ENCODE results near the gene MVK.

The MVK gene

DNA sequence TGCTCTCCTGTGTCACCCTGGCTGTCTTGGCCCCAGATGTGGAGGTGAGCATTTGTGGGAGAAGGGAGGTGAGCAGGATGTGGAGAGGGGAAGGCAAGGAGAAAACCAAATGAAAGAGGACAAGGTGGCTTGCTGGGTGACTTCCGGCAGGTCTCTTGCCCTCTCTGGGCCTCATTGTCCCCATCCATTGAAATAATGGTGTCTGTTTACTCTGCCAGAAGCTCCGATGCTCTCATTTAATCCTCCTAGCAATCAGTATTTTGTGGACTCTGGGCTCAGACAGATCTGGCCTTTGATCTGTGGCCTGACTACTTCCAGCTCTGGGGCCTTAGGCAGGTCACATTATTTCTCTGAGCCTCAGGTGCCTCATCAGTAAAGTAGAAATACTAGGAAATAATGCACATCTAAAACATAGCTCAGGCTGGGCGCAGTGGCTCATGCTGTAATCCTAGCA is 30.6 kb downstream of the MVK start:
- TF ChIP-seq, protein P1, sequence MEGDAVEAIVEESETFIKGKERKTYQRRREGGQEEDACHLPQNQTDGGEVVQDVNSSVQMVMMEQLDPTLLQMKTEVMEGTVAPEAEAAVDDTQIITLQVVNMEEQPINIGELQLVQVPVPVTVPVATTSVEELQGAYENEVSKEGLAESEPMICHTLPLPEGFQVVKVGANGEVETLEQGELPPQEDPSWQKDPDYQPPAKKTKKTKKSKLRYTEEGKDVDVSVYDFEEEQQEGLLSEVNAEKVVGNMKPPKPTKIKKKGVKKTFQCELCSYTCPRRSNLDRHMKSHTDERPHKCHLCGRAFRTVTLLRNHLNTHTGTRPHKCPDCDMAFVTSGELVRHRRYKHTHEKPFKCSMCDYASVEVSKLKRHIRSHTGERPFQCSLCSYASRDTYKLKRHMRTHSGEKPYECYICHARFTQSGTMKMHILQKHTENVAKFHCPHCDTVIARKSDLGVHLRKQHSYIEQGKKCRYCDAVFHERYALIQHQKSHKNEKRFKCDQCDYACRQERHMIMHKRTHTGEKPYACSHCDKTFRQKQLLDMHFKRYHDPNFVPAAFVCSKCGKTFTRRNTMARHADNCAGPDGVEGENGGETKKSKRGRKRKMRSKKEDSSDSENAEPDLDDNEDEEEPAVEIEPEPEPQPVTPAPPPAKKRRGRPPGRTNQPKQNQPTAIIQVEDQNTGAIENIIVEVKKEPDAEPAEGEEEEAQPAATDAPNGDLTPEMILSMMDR (IDR thresholded peaks at IDR 0.05; ENCODE audit: low read depth, low read length): no peak

DNA sequence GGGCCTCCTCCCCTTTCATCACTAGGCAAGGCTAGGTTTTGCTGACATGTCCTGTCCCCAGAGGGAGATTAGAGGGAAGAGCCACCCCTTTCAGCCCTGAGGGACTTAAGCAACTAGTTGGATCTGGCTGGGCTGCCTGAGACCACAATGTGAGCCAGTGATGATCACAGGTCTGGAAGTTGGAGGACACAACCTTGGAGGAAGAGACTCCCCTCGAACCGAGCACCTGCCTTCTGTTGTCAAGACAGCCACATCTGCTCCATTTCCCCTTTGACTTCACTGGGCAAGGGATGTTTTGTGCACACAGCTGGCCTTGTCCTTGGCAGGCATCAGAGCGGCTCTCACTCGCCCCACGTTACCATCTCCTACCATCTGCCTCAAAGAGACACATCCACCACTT is 31.4 kb downstream of the MVK start:
- TF ChIP-seq, protein P1 (IDR thresholded peaks at IDR 0.05; ENCODE audit: low read depth, low read length): no peak
- no peak for DNase-seq (ENCODE audit: extremely low read depth, low read depth)

More for the DNA sequence above, 30.6 kb downstream of the MVK start:
- DNase-seq (ENCODE audit: extremely low read depth, low read depth): no peak

DNA sequence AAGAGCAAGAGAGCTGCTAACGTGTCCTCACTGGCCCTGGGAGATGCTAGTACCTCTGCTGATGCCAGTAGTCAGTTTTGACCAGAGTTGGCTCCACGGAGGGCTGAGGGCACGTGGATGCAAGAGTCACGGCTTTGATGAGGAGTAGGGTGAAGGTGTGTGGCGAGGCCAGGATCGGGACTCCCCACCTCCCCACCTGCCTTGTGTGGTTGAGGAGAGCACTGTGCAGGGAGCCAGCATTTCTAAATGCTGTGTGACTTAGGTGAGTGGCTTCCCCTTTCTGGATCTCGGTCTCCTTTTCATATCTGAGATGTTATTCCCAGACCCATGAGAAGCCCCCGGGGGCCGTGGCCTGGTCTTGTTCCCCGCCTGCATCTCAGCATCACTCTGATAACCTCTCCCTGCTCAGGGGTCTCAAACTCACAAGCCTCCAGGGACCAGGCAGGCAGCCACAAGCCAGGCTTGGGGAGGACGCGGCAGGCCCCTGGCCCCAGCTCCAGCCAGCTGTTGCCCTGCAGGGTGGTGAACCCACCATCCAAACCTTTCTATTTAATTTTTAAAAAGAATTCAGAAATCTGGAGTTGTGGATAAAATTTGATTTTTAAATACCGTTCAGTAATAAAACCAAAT is 32.1 kb downstream of the MVK start:
- DNase-seq (ENCODE audit: extremely low read depth, low read depth): no peak
- TF ChIP-seq, protein P1 (IDR thresholded peaks at IDR 0.05; ENCODE audit: low read depth, low read length): no peak

DNA sequence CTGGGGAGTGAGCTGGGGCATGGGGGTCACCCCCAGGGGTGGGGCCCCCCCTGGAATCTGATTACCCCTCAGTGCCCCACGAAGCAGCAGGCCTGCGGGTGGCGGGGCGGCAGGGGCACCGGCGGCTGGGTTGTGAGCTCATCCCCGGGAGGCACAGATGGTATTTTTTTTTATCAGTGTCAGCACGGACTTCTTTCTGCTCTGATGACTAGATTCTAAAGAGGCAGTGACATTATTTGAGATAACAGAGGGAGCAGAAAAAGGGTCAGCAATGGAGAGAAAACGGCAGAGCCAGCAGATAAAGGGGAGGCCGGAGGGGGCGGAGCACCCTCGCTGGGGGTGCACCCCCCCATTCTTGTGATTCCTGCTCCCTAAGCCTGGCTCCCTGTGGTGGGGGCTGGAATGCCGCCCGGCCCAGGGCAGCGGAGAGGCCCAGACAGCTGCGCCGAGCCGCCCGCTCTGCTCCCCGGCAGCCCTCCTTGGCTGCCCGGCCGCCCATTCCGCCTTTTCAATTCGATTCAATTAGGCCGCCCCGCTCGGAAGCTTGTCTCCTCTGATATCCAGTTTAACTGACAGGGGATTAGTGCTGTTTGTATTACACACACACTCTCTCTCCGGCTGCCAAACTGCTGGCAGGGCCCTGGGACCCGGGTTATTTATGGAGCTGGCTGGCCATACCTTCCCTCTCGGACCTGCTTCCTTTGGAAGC is 32.9 kb downstream of the MVK start:
- DNase-seq (ENCODE audit: extremely low read depth, low read depth): no peak
- TF ChIP-seq, protein P1 (IDR thresholded peaks at IDR 0.05; ENCODE audit: low read depth, low read length): no peak

DNA sequence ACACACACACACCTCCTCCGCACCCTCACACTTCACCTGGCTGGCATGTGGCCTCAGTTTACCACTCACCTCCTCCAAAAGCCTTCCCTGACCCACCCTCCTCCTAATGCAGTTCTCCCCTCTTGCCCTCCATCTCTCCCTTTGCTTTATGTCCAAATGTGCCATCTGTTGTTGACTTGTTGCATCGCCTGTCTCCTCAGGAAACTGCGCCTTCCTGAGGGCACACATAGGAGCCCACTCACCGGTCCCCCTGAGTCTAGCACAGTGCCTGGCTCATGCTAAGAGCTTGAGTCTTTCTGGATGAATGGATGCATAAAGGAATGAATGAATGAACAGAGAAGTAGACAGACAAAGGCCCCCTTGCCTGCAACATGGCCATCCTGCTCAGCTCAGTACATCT is 34.0 kb downstream of the MVK start:
- DNase-seq (ENCODE audit: extremely low read depth, low read depth): no peak
- TF ChIP-seq, protein P1 (IDR thresholded peaks at IDR 0.05; ENCODE audit: low read depth, low read length): no peak

DNA sequence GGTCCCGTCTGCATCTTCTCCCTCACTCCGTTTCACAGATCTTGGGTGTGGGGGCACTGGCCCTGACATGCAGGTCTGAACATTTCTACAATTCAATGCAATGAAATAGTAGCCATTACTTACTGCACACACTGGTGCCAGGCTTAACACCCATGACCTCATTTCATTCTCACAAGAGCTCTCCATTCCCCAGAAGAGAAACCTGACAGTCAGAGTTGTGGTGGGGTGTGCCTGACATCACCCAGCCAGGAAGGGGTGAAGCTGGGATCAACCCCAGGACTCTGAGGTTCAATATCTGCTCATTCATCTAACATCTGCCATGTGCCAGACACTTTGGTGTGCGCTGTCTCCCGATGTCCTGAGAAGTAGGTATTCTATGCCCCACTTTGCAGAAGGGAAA is 34.7 kb downstream of the MVK start:
- DNase-seq (ENCODE audit: extremely low read depth, low read depth): no peak
- TF ChIP-seq, protein P1 (IDR thresholded peaks at IDR 0.05; ENCODE audit: low read depth, low read length): no peak

DNA sequence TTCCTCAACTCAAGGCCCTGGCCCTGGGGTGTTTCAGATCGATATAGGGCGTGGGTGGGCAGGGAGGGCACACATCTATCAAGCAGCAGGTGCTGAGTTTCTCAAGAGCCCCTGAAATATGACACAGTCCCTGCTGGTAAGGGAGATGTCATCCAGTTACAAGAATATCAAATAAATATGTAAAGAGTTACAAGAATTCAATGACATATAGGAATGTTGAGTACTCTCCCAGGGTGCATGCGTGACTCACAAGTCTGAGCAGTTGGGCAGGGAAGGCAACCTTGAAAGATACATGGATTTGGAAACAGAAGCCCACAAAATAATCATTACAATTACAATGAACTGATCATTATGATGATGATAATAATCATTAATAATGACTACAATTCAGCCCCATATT is 35.2 kb downstream of the MVK start:
- TF ChIP-seq, protein P1 (IDR thresholded peaks at IDR 0.05; ENCODE audit: low read depth, low read length): no peak
- no peak for DNase-seq (ENCODE audit: extremely low read depth, low read depth)
